ENCODE results near the gene EMD. TPM values are rescaled to one million over a fixed set of nuclear protein-coding genes. Genes with fewer than 3 reads are reported as not detected.

EMD gene
- total RNA-seq, 1 experiment from 2014 or later: 79.6 TPM

- ChIA-PET POLR2A (ENCODE audit: low non-redundant PET) (interaction anchor here (0.7 kb wide), 4 partner anchors 27 to 596 kb away, joined by 3 to 13 read pairs (median 10); no protein-coding TSS in a partner anchor), CTCF (no interaction called here)
- no peaks in the 10 kb centered on the region for H3K27me3 ChIP-seq (replicated peaks; ENCODE audit: insufficient read depth, low read depth, low read length, poor library complexity)
- H3K4me1 ChIP-seq (ENCODE audit: insufficient read depth, low read length, poor library complexity, severe bottlenecking): peaks cover 21% of the 10 kb centered on the region
- H3K4me3 ChIP-seq (ENCODE audit: low read depth, low read length, poor library complexity, severe bottlenecking): peak overlapping the region; percentile 81
- TF ChIP-seq EZH2 (IDR thresholded peaks at IDR 0.05; ENCODE audit: borderline replicate concordance, low read depth, low read length, poor library complexity, severe bottlenecking): no peak
- TF ChIP-seq, protein P1, sequence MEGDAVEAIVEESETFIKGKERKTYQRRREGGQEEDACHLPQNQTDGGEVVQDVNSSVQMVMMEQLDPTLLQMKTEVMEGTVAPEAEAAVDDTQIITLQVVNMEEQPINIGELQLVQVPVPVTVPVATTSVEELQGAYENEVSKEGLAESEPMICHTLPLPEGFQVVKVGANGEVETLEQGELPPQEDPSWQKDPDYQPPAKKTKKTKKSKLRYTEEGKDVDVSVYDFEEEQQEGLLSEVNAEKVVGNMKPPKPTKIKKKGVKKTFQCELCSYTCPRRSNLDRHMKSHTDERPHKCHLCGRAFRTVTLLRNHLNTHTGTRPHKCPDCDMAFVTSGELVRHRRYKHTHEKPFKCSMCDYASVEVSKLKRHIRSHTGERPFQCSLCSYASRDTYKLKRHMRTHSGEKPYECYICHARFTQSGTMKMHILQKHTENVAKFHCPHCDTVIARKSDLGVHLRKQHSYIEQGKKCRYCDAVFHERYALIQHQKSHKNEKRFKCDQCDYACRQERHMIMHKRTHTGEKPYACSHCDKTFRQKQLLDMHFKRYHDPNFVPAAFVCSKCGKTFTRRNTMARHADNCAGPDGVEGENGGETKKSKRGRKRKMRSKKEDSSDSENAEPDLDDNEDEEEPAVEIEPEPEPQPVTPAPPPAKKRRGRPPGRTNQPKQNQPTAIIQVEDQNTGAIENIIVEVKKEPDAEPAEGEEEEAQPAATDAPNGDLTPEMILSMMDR (conservative IDR thresholded peaks at IDR 0.05; ENCODE audit: low read depth, low read length): no peak
- H3K9me3 ChIP-seq (ENCODE audit: low read depth, low read length, poor library complexity, severe bottlenecking): no peaks in the 10 kb centered on the region
- DNase-seq (ENCODE audit: low spot score): no peak
- peaks cover 28% of the 10 kb centered on the region for H3K36me3 ChIP-seq (ENCODE audit: insufficient read depth, low read length, poor library complexity, severe bottlenecking)
- intact Hi-C loops (cut with micrococcal nuclease; ENCODE audit: unreplicated experiment): no loop called here
- no TSS peak for BruUV-seq (replicated peaks)
- H3K27ac ChIP-seq (ENCODE audit: low read depth, low read length, poor library complexity, severe bottlenecking): peak overlapping the region; percentile 96
Observed at GRCh38 chrX:154370300-154371016, 8.6 kb upstream of the EMD start.

GRCh38 chrX:154371017-154371788, 7.9 kb upstream of the EMD start:
- peak overlapping the region; percentile 96 for H3K27ac ChIP-seq (ENCODE audit: low read depth, low read length, poor library complexity, severe bottlenecking)
- DNase-seq (ENCODE audit: low spot score): peak; percentile 97
- intact Hi-C loops (cut with micrococcal nuclease; ENCODE audit: unreplicated experiment): no loop called here
- H3K4me3 ChIP-seq (ENCODE audit: low read depth, low read length, poor library complexity, severe bottlenecking): peak overlapping the region; percentile 81
- TF ChIP-seq, protein P1 (conservative IDR thresholded peaks at IDR 0.05; ENCODE audit: low read depth, low read length): no peak
- TF ChIP-seq EZH2 (IDR thresholded peaks at IDR 0.05; ENCODE audit: borderline replicate concordance, low read depth, low read length, poor library complexity, severe bottlenecking): no peak
- peaks cover 20% of the 10 kb centered on the region for H3K36me3 ChIP-seq (ENCODE audit: insufficient read depth, low read length, poor library complexity, severe bottlenecking)
- CTCF ChIA-PET: no interaction called here
- BruUV-seq (replicated peaks): no TSS peak
- POLR2A ChIA-PET (ENCODE audit: low non-redundant PET): interaction anchor here (0.5 to 0.7 kb wide), 5 partner anchors 26 to 596 kb away, joined by 3 to 13 read pairs (median 8); no protein-coding TSS in a partner anchor
- peaks cover 21% of the 10 kb centered on the region for H3K4me1 ChIP-seq (ENCODE audit: insufficient read depth, low read length, poor library complexity, severe bottlenecking)
- H3K9me3 ChIP-seq (ENCODE audit: low read depth, low read length, poor library complexity, severe bottlenecking): no peaks in the 10 kb centered on the region
- no peaks in the 10 kb centered on the region for H3K27me3 ChIP-seq (replicated peaks; ENCODE audit: insufficient read depth, low read depth, low read length, poor library complexity)

GRCh38 chrX:154371789-154372300, 7.2 kb upstream of the EMD start:
- Histone ChIP-seq H3K9me3 (ENCODE audit: low read depth, low read length, poor library complexity, severe bottlenecking) (no peaks in the 10 kb centered on the region), H3K36me3 (ENCODE audit: insufficient read depth, low read length, poor library complexity, severe bottlenecking) (peaks cover 14% of the 10 kb centered on the region), H3K27me3 (replicated peaks; ENCODE audit: insufficient read depth, low read depth, low read length, poor library complexity) (no peaks in the 10 kb centered on the region), H3K4me3 (ENCODE audit: low read depth, low read length, poor library complexity, severe bottlenecking) (peak overlapping the region; percentile 81), H3K4me1 (ENCODE audit: insufficient read depth, low read length, poor library complexity, severe bottlenecking) (peaks cover 21% of the 10 kb centered on the region), H3K27ac (ENCODE audit: low read depth, low read length, poor library complexity, severe bottlenecking) (peak overlapping the region; percentile 71)
- intact Hi-C loops (cut with micrococcal nuclease; ENCODE audit: unreplicated experiment): loop anchor here (1.0 kb wide), 1 partner anchor 163 kb away; no protein-coding TSS in a partner anchor
- ChIA-PET POLR2A (ENCODE audit: low non-redundant PET) (no interaction called here), CTCF (no interaction called here)
- TF ChIP-seq, protein P1 (conservative IDR thresholded peaks at IDR 0.05; ENCODE audit: low read depth, low read length): no peak
- TF ChIP-seq EZH2 (IDR thresholded peaks at IDR 0.05; ENCODE audit: borderline replicate concordance, low read depth, low read length, poor library complexity, severe bottlenecking): no peak
- BruUV-seq (replicated peaks): no TSS peak
- DNase-seq (ENCODE audit: low spot score): no peak
